WI38 (cell line): Measurements from ENCODE around the gene GP9.
"Not testable (repeated sequence)": the region's sequence is repeated elsewhere in the genome, so short reads cannot be mapped to it uniquely, and the experiment has no call there.

ENCODE experiments used
- H3K4me3 ChIP-seq: 2 replicates; pipeline ENCODE4 v1.5.1; 2011; ENCODE audit warnings: low read depth, mild to moderate bottlenecking, control low read depth, low read length
- CTCF ChIP-seq: IDR thresholded peaks from 2 replicates; pipeline ENCODE4 v1.5.1; 2012; ENCODE audit warnings: low read depth, mild to moderate bottlenecking, control low read depth, low read length

Gene GP9

GRCh38 chr3:129068291-129068886 is 7.8 kb downstream of the GP9 start:
- H3K4me3 ChIP-seq: peak overlapping the region; percentile 17; the same call in 1 of the 2 replicates
- TF ChIP-seq CTCF: no peak

GRCh38 chr3:129069313-129070085 is 8.9 kb downstream of the GP9 start:
- H3K4me3 ChIP-seq: not testable (repeated sequence)

- TF ChIP-seq CTCF: no peak
- no peak overlapping the region for H3K4me3 ChIP-seq
Measured at GRCh38 chr3:129070086-129070885, 9.7 kb downstream of the GP9 start.

GRCh38 chr3:129077222-129077621 is 16.6 kb downstream of the GP9 start:
- TF ChIP-seq CTCF: no peak
- H3K4me3 ChIP-seq: no peak overlapping the region

GRCh38 chr3:129078510-129078909 is 17.9 kb downstream of the GP9 start:
- TF ChIP-seq CTCF: no peak
- no peak overlapping the region for H3K4me3 ChIP-seq

DNA sequence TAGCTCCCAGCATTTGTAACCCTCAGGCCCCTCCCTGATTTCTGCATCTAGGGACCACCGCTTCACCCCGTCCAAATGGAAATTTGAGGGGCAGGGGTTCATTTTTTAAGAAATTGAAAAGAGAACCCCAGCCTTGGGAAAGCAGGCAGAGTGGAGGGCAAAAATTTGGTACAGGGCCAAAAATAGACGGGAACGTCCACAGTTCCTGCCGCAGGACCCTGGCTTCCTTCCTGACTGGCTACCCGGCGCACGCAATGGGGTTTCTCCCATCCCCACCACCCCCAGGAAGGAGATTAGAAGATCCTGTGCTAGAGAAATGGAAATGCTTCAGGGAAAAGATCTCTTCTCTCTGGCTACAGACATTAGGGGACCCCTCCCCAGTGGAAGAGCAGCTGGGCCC is 20.9 kb downstream of the GP9 start:
- H3K4me3 ChIP-seq: no peak overlapping the region
- no peak for TF ChIP-seq CTCF

DNA sequence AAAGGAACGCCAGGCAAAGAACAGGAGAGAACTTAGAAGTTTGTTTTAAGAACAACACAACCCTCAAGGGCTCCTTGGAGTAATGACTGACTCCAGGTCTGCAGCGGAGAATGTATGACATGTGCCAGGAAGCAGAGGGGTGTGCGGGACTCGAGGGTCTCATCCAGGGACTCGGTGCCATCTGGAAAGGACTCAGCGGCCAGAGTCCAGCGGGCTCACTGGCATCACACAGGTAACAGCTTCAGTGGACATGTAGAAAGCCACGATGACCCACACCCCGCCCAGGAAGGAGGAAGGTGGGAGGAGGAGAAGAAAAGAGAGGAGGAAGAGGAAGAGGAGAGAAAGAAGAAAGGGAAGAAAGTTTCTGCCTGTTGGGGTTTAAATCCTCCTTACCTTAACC is 21.4 kb downstream of the GP9 start:
- TF ChIP-seq CTCF: no peak
- no peak overlapping the region for H3K4me3 ChIP-seq
